ENCODE results near the gene ATXN10.
"Not testable (repeated sequence)": the region's sequence is repeated elsewhere in the genome, so short reads cannot be mapped to it uniquely, and the experiment has no call there.

ATXN10 gene

DNA sequence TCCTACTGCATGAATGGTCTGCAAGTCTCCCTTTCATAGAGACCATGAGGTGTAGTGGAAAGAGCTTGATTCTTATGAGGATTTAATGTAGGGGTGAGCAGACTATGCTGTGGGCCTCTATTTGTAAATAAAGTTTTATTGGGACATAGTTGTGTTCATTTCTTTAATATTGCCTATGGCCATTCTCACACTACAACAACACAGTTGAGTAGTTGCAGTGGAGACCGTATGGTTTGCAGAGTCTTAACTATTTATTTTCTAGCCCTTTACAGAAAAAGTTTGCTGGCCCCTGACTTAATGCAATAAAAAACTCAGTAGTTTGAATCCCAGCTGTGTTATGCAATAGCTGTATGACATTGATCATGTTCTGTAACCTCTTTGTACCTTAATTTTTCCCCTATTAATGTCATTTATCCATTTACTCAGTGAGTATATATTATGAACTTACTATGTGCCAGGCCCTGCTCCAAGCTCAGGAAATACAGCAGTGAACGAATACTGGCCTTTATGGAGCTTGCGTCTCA, 106.3 kb downstream of the ATXN10 start:
- no peak for DNase-seq (ENCODE audit: insufficient read length, low spot score)
- TF ChIP-seq POLR2A (IDR thresholded peaks at IDR 0.05; ENCODE audit: low read depth, low read length) = no peak
- no peak for FAIRE-seq

- no peak for TF ChIP-seq POLR2A (IDR thresholded peaks at IDR 0.05; ENCODE audit: low read depth, low read length)
- FAIRE-seq (no peak), DNase-seq (ENCODE audit: insufficient read length, low spot score) (no peak)
Measured at GRCh38 chr22:45781459-45781858, 109.8 kb downstream of the ATXN10 start.

GRCh38 chr22:45781966-45782365, 110.3 kb downstream of the ATXN10 start:
- DNase-seq (ENCODE audit: insufficient read length, low spot score) (no peak), FAIRE-seq (no peak)
- no peak for TF ChIP-seq POLR2A (IDR thresholded peaks at IDR 0.05; ENCODE audit: low read depth, low read length)

DNA sequence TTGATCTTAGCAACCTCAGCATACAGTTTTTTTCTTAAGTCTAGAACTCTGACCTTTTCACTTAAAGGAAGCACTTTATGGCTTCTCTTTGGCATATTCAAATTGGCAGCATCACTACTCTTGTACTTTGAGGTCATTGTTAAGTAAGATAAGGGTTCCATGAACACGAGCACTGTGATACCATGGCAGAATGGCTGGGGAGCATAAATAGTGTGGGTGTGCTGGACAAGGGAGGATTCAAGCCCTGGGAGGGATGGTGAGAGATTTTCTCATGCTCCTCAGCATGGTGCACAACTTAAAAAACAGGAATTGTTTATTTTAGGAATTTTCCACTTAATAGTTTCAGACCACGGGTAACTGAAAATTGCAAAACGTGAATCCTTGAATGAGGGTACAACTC, 111.4 kb downstream of the ATXN10 start:
- no peak for DNase-seq (ENCODE audit: insufficient read length, low spot score)
- FAIRE-seq = no peak
- TF ChIP-seq POLR2A (IDR thresholded peaks at IDR 0.05; ENCODE audit: low read depth, low read length) = no peak

GRCh38 chr22:45783690-45784089, 112.1 kb downstream of the ATXN10 start:
- FAIRE-seq (no peak), DNase-seq (ENCODE audit: insufficient read length, low spot score) (no peak)
- no peak for TF ChIP-seq POLR2A (IDR thresholded peaks at IDR 0.05; ENCODE audit: low read depth, low read length)

DNA sequence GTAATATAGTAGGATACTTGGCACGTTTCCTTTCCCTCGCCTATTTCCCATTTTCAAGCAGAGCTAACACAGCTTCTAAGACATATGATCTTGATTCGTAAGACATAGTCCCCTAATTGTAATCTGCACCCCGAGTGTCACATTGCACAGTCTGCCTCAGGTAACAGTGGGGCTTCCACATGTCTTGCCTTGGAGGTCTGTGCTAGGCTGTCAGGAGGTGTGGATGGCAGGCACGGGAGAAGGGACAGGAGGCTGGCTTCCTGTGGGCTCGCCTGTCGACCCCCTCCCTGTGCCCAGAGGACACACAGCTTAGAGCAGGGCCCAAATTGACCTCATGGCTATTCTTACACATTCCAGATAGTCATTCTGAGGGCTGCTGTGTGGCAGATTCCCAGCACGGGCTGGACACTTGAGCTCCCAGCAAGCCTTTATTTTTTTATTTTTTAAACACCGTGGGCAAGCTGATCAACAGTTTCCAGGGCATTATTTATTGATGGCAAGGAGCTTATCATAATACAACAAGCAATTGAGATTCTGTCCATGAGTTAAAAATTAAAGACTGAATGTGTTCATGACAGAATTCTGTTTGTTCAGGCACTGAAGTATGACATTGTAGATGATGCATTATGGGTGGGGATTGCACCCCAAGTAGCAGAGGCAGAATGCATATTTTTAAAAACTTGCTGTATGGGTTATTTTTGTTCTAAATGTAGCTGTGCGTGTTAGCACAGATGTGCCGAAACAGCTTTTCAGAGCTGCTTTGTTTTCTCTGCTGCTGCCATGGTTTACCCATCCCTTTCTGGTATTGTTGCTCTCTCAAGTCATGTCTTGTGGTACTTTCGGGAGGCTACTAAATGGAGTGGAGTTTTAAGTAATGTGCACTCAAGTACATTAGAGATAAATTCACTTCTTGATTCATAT, 113.0 kb downstream of the ATXN10 start:
- DNase-seq (ENCODE audit: insufficient read length, low spot score) (no peak), FAIRE-seq (no peak)
- TF ChIP-seq POLR2A (IDR thresholded peaks at IDR 0.05; ENCODE audit: low read depth, low read length) = no peak

DNA sequence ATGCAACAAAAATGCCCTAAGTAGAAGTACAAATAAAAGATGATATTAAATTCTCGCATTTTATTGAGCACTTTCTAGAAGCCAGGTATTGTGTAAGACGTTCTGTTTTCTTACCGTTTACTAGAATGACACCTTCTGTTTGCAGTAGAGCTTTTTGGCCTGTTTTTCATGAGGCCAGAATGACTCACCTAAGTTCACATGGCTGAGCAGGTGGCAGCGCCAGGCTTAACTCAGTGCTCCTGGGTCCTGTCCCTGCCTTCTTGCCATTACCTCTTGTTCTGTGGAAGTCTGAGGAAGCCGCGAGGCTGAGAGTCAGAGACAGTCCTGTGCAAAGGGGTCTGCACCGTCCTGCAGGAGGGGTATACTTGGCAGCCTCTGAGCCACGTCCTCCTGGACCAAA, 113.8 kb downstream of the ATXN10 start:
- FAIRE-seq = no peak
- DNase-seq (ENCODE audit: insufficient read length, low spot score) = no peak
- TF ChIP-seq POLR2A (IDR thresholded peaks at IDR 0.05; ENCODE audit: low read depth, low read length) = no peak

GRCh38 chr22:45786726-45787125, 115.1 kb downstream of the ATXN10 start:
- no peak for FAIRE-seq
- TF ChIP-seq POLR2A (IDR thresholded peaks at IDR 0.05; ENCODE audit: low read depth, low read length) = no peak
- no peak for DNase-seq (ENCODE audit: insufficient read length, low spot score)

DNA sequence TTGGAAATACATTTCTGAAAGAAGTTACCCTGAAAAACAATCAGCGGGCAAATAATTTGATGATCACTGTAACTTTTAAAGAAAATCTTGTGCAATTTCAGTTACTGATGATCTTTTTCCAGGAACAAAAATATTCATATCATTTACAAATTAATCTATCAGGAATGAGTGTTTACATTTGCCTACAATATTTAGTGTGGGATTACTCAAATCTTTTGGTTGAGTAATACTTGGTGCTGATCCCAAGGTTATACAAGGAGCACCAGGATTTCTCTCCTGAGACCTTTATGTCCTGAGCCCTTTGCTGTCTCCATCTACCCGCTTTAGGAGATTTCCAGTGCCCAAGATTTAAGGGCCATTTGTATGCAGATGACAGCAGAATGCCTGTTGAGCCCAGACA, 116.1 kb downstream of the ATXN10 start:
- no peak for TF ChIP-seq POLR2A (IDR thresholded peaks at IDR 0.05; ENCODE audit: low read depth, low read length)
- FAIRE-seq (no peak), DNase-seq (ENCODE audit: insufficient read length, low spot score) (no peak)

DNA sequence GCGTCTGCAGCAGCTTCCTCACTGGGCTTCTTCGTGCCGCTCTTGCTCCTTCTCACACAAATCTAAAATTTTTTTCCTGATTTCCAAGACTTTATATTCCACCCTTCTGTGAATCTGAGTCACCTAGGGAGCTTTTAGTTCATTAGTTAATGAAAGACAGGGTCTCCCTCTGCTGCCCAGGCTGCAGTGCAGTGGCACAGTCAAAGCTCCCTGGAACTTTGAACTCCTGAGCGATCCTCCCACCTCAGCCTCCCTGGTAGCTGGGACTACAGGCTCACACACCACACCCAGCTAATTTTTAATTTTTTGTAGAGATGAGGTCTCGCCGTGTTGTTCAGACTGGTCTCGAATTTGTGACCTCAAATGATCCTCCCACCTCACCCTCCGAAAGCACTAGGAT, 116.9 kb downstream of the ATXN10 start:
- TF ChIP-seq POLR2A (IDR thresholded peaks at IDR 0.05; ENCODE audit: low read depth, low read length) = no peak
- FAIRE-seq (no peak), DNase-seq (ENCODE audit: insufficient read length, low spot score) (no peak)

DNA sequence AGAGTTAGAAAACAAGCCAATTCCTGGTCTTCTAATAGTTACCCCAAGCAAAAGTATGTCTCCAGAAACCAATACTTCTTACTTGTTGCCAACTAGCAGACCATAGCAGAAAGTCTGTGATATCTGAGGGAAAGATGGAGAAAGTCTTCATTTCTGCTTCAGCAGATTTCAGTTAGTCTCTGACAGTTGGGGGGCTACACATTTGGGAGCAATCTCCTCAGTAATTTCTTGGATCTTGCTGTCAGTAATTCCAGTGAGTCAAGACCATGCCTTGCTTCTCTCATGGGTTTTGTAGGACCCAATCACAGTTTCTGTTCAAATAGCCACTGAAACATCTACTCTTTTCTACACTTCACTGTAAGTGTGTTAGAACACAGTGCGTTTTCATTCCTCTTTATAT, 118.8 kb downstream of the ATXN10 start:
- no peak for DNase-seq (ENCODE audit: insufficient read length, low spot score)
- no peak for TF ChIP-seq POLR2A (IDR thresholded peaks at IDR 0.05; ENCODE audit: low read depth, low read length)
- FAIRE-seq = no peak

- DNase-seq (ENCODE audit: insufficient read length, low spot score) = no peak
- TF ChIP-seq POLR2A (IDR thresholded peaks at IDR 0.05; ENCODE audit: low read depth, low read length) = no peak
- FAIRE-seq = no peak
Measured at GRCh38 chr22:45793161-45793560, 121.5 kb downstream of the ATXN10 start.

- no peak for TF ChIP-seq POLR2A (IDR thresholded peaks at IDR 0.05; ENCODE audit: low read depth, low read length)
- no peak for DNase-seq (ENCODE audit: insufficient read length, low spot score)
- FAIRE-seq = no peak
Measured at GRCh38 chr22:45793892-45794291, 122.3 kb downstream of the ATXN10 start.

DNA sequence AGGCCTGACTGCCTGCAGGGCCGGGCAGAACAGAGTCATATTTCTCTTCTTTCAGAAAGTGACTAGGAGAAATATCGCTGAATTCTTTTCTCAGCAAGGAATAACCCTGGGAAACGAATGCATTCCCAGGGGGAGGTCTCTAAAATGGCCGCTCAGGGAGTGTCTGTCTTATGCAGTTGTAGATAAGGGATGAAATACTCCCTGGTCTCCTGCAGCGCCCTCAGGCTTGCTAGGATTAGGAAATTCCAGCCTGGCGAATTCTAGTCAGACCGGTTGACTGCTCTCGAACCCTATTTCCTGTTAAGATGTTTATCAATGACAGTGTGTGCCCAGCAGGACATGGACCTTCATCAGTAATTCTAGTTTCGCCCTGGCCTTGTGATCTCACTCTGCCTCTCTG, 124.4 kb downstream of the ATXN10 start:
- not testable (repeated sequence) for DNase-seq (ENCODE audit: insufficient read length, low spot score); FAIRE-seq

GRCh38 chr22:45799291-45799690, 127.7 kb downstream of the ATXN10 start:
- no peak for FAIRE-seq
- no peak for TF ChIP-seq POLR2A (IDR thresholded peaks at IDR 0.05; ENCODE audit: low read depth, low read length)

More at GRCh38 chr22:45799291-45799690, 127.7 kb downstream of the ATXN10 start:
- DNase-seq (ENCODE audit: insufficient read length, low spot score) = no peak
